B cell (primary cell): ENCODE measurements around the gene ZMPSTE24. TPM values are rescaled to one million over a fixed set of nuclear protein-coding genes. Genes with fewer than 3 reads are reported as not detected.

Experiments
- ATAC-seq: fragments of 200-7000 bp; cut with Tn5 transposase; one replicate; pipeline ENCODE4 v1.10.0; 2021; ENCODE audit warnings: low read depth, mild to moderate bottlenecking, moderate number of reproducible peaks, moderate library complexity
- CTCF ChIA-PET: fragments of 350-600 bp; sonication (Branson Sonifier 250); formaldehyde crosslinking; loops from one replicate; lab custom pipeline; 2021; ENCODE audit warnings: antibody characterized with exemption, inconsistent platforms; lab: Charles Lee
- POLR2A ChIA-PET: fragments of 350-600 bp; sonication (Branson Sonifier 250); formaldehyde crosslinking; loops from one replicate; lab custom pipeline; 2021; ENCODE audit warnings: antibody characterized with exemption; lab: Charles Lee
- DNase-seq: peaks from one replicate; pipeline ENCODE4 v3.0.0; 2013
- H2AFZ ChIP-seq: 2 replicates; pipeline ENCODE4 v1.6.1; 2012; ENCODE audit warnings: mild to moderate bottlenecking, low read depth, low read length; ENCODE audit not compliant: insufficient read depth, poor library complexity, severe bottlenecking
- H3K27ac ChIP-seq, 2 donors: 1 replicate in 1 of 2; 2 replicates in 1 of 2; pipeline ENCODE4 v1.5.1; 2012 to 2013; ENCODE audit warnings: low read length in 2 of 2, mild to moderate bottlenecking in 2 of 2, moderate library complexity in 1 of 2
- H3K27me3 ChIP-seq, 4 experiments: fragments of 200-600 bp in 1 of 4; sonication (generic) in 1 of 4; replicated peaks in 1 of 4; 1 replicate in 2 of 4; 2 replicates in 2 of 4; pipeline versions ENCODE4 v1.6.1 to v1.7.0; 2013 to 2016; ENCODE audit warnings: low read length in 3 of 4, mild to moderate bottlenecking in 2 of 4, mixed read lengths in 1 of 4, moderate library complexity in 1 of 4; ENCODE audit not compliant: insufficient read depth in 4 of 4, control insufficient read depth in 3 of 4; ENCODE audit errors: control extremely low read depth in 1 of 4
- H3K36me3 ChIP-seq, 2 experiments: replicated peaks in 1 of 2; 1 replicate in 1 of 2; 2 replicates in 1 of 2; pipeline versions ENCODE4 v1.6.1 to v1.7.1; 2013; ENCODE audit warnings: low read length in 1 of 2; ENCODE audit not compliant: insufficient read depth in 2 of 2, control insufficient read depth in 1 of 2; ENCODE audit errors: control extremely low read depth in 1 of 2, extremely low read depth in 1 of 2
- H3K4me1 ChIP-seq, 2 donors: fragments of 200-600 bp in 1 of 2; sonication (generic) in 1 of 2; 1 replicate in 1 of 2; 2 replicates in 1 of 2; pipeline versions ENCODE4 v1.5.1 to v1.6.1; 2013 to 2017; ENCODE audit warnings: low read length in 2 of 2; ENCODE audit not compliant: control insufficient read depth in 2 of 2, insufficient read depth in 2 of 2
- H3K4me2 ChIP-seq: replicated peaks from 2 replicates; pipeline ENCODE3; 2012; ENCODE audit warnings: mild to moderate bottlenecking, low read depth, low read length; ENCODE audit not compliant: poor library complexity, severe bottlenecking
- H3K4me3 ChIP-seq, 5 experiments: fragments of 200-600 bp in 1 of 5; sonication (generic) in 1 of 5; 1 replicate in 3 of 5; 2 replicates in 2 of 5; pipeline versions ENCODE4 v1.5.1 to v1.7.0; 2011 to 2016; ENCODE audit warnings: low read length in 4 of 5, mild to moderate bottlenecking in 4 of 5, low read depth in 2 of 5, control low read depth in 1 of 5, moderate library complexity in 1 of 5; ENCODE audit not compliant: insufficient read depth in 1 of 5; ENCODE audit errors: control extremely low read depth in 1 of 5, extremely low read depth in 1 of 5
- H3K79me2 ChIP-seq: fragments of 200-600 bp; sonication (generic); one replicate; pipeline ENCODE4 v1.6.0; 2016; ENCODE audit warnings: low read length; ENCODE audit not compliant: control insufficient read depth, insufficient read depth
- H3K9ac ChIP-seq: fragments of 200-600 bp; sonication (generic); 2 replicates; pipeline ENCODE4 v1.6.1; 2017; ENCODE audit warnings: mild to moderate bottlenecking, low read length, moderate library complexity
- H3K9me3 ChIP-seq, 3 donors: one replicate each; pipeline versions ENCODE4 v1.6.1 to v1.7.1; 2013; ENCODE audit warnings: low read length in 2 of 3; ENCODE audit not compliant: control insufficient read depth in 2 of 3, insufficient read depth in 1 of 3; ENCODE audit errors: control extremely low read depth in 1 of 3
- H4K20me1 ChIP-seq: 2 replicates; pipeline ENCODE4 v1.6.0; 2012; ENCODE audit warnings: mild to moderate bottlenecking, low read length; ENCODE audit not compliant: insufficient read depth, control insufficient read depth, poor library complexity, severe bottlenecking
- H3K27ac Mint-ChIP-seq: one replicate; pipeline ENCODE4 v1.8.0; 2021; ENCODE audit warnings: mixed read lengths
- H3K27me3 Mint-ChIP-seq: one replicate; pipeline ENCODE4 v1.8.0; 2021; ENCODE audit warnings: mixed read lengths
- H3K4me1 Mint-ChIP-seq: one replicate; pipeline ENCODE4 v1.8.0; 2021; ENCODE audit warnings: mixed read lengths
- H3K4me3 Mint-ChIP-seq: one replicate; pipeline ENCODE4 v1.8.0; 2021; ENCODE audit warnings: mixed read lengths
- H3K9me3 Mint-ChIP-seq: one replicate; pipeline ENCODE4 v1.8.0; 2022; ENCODE audit warnings: mixed read lengths; ENCODE audit not compliant: insufficient read depth
- EZH2 ChIP-seq: IDR thresholded peaks from 2 replicates; pipeline ENCODE4 v1.6.1; 2012; ENCODE audit warnings: borderline replicate concordance, low read depth, mild to moderate bottlenecking, moderate library complexity, low read length; ENCODE audit not compliant: insufficient read depth, poor library complexity, severe bottlenecking
- WGBS: methylation state at CpG from one replicate; pipeline ENCODE4 v1.1.5; 2013; ENCODE audit warnings: missing lambda C conversion rate; ENCODE audit not compliant: insufficient coverage; 5-methylcytosine and 5-hydroxymethylcytosine counted together
- intact Hi-C: fragments of 100-400 bp; cut with micrococcal nuclease; formaldehyde crosslinking; loops from one replicate; pipeline ENCODE4 v1.10.0; 2022
- polyA plus RNA-seq: library from polyadenylated mRNA; depleted of rRNA; stranded (reverse); fragments of >200 nt; gene quantifications from 2 replicates; pipeline ENCODE4 v1.2.3, GENCODE V29; 2012
- total RNA-seq, 2 donors: library from RNA; stranded (reverse); fragments of 120-200 nt in 1 of 2; gene quantifications; 1 replicate in 1 of 2; 2 replicates in 1 of 2; pipeline versions ENCODE4 v1.2.3 to v1.2.4, GENCODE V29; 2013 to 2022
- TF ChIP-seq, protein P1 (sequence below): fragments of 200-600 bp; IDR thresholded peaks from one replicate; pipeline ENCODE4 v1.8.0; 2022; ENCODE audit warnings: antibody characterized with exemption, mild to moderate bottlenecking

ZMPSTE24 gene
- total and polyA plus RNA-seq, 2 donors (not counting 1 experiment from before 2014, with no cell fraction given), result 3.5 to 18.5 TPM

GRCh38 chr1:40338745-40339419 is 80.8 kb downstream of the ZMPSTE24 start:
- WGBS, result 31% methylated on average over 14 of the region's 21 CpGs
- Histone ChIP-seq H3K79me2 (peaks cover 41% of the 10 kb centered on the region), H3K27ac (no peak overlapping the region), H3K9me3 (no peaks in the 10 kb centered on the region), H3K27me3 (no peaks in the 10 kb centered on the region), H3K4me1 (peaks cover 25 to 34% of the 10 kb centered on the region in 2 donors), H3K4me3 (peak overlapping the region in 3 of 5 experiments; percentile 3 to 46 (median 6)), H3K36me3 (no peaks in the 10 kb centered on the region), H3K9ac (peak overlapping the region; percentile 6), H4K20me1 (no peaks in the 10 kb centered on the region), H2AFZ (peak overlapping the region; percentile 76), H3K4me2 (peak overlapping the region; percentile 64)
- peaks cover 4% of the 10 kb centered on the region for H3K9me3 Mint-ChIP-seq
- TF ChIP-seq, protein P1, sequence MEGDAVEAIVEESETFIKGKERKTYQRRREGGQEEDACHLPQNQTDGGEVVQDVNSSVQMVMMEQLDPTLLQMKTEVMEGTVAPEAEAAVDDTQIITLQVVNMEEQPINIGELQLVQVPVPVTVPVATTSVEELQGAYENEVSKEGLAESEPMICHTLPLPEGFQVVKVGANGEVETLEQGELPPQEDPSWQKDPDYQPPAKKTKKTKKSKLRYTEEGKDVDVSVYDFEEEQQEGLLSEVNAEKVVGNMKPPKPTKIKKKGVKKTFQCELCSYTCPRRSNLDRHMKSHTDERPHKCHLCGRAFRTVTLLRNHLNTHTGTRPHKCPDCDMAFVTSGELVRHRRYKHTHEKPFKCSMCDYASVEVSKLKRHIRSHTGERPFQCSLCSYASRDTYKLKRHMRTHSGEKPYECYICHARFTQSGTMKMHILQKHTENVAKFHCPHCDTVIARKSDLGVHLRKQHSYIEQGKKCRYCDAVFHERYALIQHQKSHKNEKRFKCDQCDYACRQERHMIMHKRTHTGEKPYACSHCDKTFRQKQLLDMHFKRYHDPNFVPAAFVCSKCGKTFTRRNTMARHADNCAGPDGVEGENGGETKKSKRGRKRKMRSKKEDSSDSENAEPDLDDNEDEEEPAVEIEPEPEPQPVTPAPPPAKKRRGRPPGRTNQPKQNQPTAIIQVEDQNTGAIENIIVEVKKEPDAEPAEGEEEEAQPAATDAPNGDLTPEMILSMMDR, result peak; percentile 98
- TF ChIP-seq EZH2, result no peak
- ATAC-seq (peak; percentile 98), DNase-seq (peak; percentile 92)
- POLR2A ChIA-PET, result interaction anchor here (0.5 to 2.1 kb wide), 8 partner anchors 21 to 195 kb away, joined by 4 to 16 read pairs (median 6); partner anchors contain the start of gene SMAP2
- H3K4me3 Mint-ChIP-seq, result peak overlapping the region; percentile 38
- peak overlapping the region; percentile 28 for H3K27ac Mint-ChIP-seq
- CTCF ChIA-PET, result interaction anchor here (0.7 to 11.4 kb wide), 69 partner anchors 10 to 525 kb away, joined by 3 to 304 read pairs (median 5); partner anchors contain the start of genes CAP1, COL9A2, RLF and SMAP2
- no peaks in the 10 kb centered on the region for H3K27me3 Mint-ChIP-seq
- intact Hi-C loops, result loop anchor here (1.0 to 5.0 kb wide), 7 partner anchors 22 to 255 kb away; partner anchors contain the start of genes COL9A2 and ZMPSTE24
- peaks cover 39% of the 10 kb centered on the region for H3K4me1 Mint-ChIP-seq
